HG02610 (cell line): ENCODE measurements around the gene LAMP1.
"Not testable (repeated sequence)": the region's sequence is repeated elsewhere in the genome, so short reads cannot be mapped to it uniquely, and the experiment has no call there.

Source experiments
- ATAC-seq: cut with Tn5 transposase; IDR thresholded peaks from one replicate; pipeline ENCODE4 v1.9.1; 2021; ENCODE audit warnings: mild to moderate bottlenecking, moderate library complexity; ENCODE audit not compliant: unreplicated experiment

The LAMP1 gene

GRCh38 chr13:113354831-113355610, 58.0 kb downstream of the LAMP1 start:
- no peak for ATAC-seq

DNA sequence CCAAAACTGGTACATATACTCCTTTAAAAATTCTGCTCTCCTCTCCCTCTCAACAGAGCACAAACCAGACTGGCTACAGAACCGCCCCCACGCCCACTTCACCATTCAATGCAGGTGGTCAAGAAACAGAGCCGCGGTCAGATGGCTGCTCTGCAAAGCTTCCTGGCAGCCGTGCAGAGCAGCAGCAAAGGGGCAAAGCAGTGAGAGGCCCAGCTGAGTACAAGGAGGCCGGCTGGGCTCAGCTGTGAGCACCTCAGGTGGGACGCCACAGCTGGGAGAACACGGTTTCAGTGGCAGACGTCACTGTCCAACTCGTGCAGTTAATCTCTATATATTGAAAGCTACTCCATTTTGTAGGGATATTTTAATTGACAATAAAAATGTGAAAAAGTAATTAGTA, 58.6 kb downstream of the LAMP1 start:
- ATAC-seq = no peak

GRCh38 chr13:113356596-113356995, 59.6 kb downstream of the LAMP1 start:
- ATAC-seq = no peak

DNA sequence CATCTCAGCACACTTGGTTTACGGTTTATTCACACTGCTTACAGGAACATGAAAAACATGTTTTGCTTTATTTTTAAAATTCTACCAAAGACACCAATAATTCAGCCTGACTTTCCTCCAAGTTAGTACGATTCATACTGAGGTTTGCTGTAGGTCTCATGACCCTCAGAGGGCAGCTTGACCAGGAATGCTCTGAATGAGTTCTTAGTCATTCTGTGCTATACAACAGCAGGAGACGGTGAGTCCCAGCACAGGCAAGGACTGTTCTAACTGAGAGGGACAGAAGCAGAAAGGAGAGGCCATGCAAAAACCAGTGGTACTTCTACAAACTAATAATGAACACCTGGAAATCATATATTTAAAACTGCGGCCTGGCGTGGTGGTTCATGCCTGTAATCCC, 60.5 kb downstream of the LAMP1 start:
- ATAC-seq = no peak

DNA sequence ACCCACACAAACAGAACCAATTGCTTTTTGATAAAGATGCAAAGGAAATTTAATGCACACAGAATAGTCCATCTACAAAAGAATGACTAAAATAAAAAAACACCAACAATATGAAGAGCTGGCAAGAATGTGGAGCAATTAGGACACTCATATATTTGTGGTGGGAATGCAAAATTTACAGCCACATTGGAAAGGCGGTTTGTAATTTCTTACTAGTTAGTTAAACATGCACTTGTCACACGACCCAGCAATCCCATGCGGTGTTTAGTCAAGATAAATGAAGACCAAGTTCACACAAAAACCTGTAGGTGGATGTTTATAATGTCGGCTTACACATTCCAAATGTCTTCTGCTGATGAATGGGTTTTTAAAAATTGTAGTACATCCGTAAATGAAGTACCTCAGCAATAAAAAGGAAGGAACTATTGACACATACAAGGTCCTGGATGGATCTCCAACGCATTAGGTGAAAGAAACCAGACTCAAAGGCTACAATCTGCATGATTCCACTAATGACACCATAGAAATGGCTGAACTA, 61.7 kb downstream of the LAMP1 start:
- no peak for ATAC-seq

DNA sequence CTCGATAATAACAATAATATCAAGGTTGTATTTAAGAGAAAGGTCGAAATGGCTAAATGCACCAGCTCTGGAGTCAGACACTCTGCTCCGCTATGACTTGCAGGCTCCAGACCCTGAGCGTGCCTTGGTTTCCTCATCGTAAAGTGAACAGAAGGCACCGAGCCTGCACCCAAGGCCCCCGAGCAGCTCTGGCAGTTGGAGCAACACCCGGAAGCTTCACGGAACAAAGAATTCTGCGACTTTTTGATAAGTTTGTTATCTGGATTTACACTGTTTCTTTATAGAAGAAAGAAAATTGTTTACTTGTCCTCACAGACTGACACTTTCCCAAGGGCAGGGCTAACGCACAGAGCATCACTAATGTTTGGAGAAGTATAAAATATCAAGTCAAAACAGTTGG, 62.5 kb downstream of the LAMP1 start:
- no peak for ATAC-seq

- no peak for ATAC-seq
Measured at GRCh38 chr13:113360446-113360845, 63.4 kb downstream of the LAMP1 start.

GRCh38 chr13:113361406-113361805, 64.4 kb downstream of the LAMP1 start:
- ATAC-seq = peak; percentile 61

DNA sequence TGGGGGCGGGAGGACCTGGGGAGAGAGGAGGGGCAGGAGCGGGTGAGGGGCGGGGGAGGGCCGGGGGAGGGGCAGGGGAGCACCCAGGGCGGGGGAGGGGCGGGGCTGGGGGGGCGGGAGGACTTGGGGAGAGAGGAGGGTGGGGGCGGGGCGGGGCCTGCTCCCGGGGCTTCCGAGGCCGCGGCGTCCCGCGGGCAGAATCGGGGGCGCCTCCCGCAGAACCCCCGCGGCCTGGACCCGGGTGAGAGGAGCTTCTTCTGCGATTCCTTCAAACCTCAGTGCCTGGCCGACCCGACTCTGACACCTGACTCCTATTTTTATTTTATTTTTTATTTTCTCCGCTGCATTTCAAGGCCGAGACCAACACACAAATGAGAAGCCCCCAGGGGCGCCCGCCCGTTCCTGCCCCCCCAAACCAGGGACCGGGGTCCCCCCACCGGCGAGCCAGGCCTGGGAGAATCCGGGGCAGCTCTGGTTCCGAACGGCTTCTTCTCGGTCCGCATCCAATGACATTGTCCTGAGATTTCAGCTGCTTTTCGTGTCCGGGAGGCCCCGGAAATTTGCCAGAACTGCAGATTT, 67.4 kb downstream of the LAMP1 start:
- no peak for ATAC-seq

- no peak for ATAC-seq
Measured at GRCh38 chr13:113364901-113365582, 68.0 kb downstream of the LAMP1 start.

DNA sequence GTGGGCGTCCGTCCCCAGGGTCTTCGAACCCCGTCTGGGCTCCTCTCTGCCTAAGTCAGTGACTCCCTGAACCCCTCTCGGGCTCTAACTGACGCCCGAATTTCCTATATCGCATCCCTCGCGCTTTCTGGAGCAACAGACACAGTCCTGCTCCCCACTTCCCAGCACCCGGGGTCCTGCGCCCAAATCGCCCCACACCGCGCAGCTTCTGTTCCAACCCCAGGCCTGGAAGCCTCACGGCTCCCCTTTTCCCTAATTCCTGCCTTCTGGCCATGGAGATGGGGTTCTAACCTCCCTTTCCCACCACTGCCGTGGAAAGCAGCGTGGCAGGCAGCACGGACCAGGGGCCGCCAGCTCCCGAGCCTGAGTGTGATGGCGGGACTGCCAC, 68.5 kb downstream of the LAMP1 start:
- ATAC-seq = no peak

GRCh38 chr13:113365971-113366588, 69.0 kb downstream of the LAMP1 start:
- no peak for ATAC-seq

- no peak for ATAC-seq
Measured at GRCh38 chr13:113367020-113367560, 70.1 kb downstream of the LAMP1 start.

- ATAC-seq = no peak
Measured at GRCh38 chr13:113367771-113368170, 70.7 kb downstream of the LAMP1 start.

DNA sequence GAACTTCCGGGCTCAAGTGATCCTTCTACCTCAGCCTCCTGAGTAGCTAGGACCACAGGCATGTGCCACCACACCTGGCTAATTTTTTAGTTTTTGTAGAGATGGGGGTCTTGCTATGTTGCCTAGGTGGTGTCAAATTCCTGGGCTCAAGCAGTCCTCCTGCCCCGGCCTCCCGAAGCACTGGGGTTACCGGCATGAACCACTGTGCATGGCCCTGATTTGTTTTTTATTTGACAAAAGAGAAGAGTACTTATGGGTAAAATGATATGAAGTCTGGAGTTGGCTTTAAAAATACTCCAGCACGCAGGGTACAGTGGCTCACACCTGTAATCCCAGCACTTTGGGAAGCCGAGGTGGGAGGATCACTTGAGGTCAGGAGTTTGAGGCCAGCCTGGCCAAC, 71.3 kb downstream of the LAMP1 start:
- not testable (repeated sequence) for ATAC-seq

- no peak for ATAC-seq
Measured at GRCh38 chr13:113369189-113369588, 72.2 kb downstream of the LAMP1 start.

DNA sequence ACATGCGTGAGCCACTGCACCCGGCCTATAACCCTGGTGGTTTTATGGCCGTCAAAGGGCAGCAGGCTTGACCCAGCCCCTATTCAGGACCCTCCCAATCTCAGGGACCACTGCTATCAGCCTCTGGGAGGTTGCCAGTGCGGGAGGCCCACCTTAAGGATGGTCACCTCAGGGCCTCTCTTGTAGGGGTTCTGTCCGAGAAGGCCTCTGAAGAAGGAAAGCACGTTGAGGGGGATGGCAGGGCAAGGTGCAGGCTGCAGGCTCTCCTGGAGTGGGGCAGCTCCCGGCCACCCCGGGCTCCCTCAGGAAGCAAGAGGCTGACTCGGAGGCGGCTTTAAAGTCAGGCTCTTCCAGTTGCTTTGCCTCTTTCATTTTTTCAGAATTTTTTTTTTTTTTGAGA, 72.8 kb downstream of the LAMP1 start:
- ATAC-seq = no peak

GRCh38 chr13:113371061-113371460, 74.0 kb downstream of the LAMP1 start:
- ATAC-seq = no peak

DNA sequence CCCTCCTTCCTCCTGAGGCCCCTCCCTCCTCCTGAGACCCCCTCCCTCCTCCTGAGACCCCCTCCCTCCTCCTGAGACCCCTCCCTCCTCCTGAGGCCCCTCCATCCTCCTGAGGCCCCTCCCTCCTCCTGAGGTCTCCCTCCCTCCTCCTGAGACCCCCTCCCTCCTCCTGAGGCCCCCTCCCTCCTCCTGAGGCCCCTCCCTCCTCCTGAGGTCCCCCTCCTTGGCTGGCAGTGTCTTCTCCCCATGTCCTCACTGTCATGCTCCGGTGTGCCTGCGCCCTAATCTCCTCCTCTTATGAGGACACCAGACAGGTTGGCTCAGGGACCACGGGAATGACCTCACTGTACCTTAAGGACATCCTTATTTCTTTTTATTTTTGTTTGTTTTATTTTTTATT, 74.7 kb downstream of the LAMP1 start:
- not testable (repeated sequence) for ATAC-seq
